PC-3 (cell line): Measurements from ENCODE around the gene SEMA3D. TPM values are rescaled to one million over a fixed set of nuclear protein-coding genes. Genes with fewer than 3 reads are reported as not detected.

ENCODE experiments used
- ATAC-seq: fragments of 200-7000 bp; cut with Tn5 transposase; 2 replicates; pipeline ENCODE4 v1.9.1; 2020; ENCODE audit warnings: mild to moderate bottlenecking, moderate library complexity
- BruUV-seq: library from RNA; stranded (reverse); fragments of 400-500 nt; replicated peaks from 2 replicates; lab custom pipeline; 2021; lab: Mats Ljungman, UMichigan
- CTCF ChIA-PET: fragments of 300-600 bp; sonication (Branson Sonifier 250); formaldehyde crosslinking; loops from one replicate; lab custom pipeline; 2022; ENCODE audit warnings: antibody characterized with exemption; lab: Charles Lee
- POLR2A ChIA-PET: fragments of 300-600 bp; sonication (Branson Sonifier 250); formaldehyde crosslinking; loops from one replicate; lab custom pipeline; 2022; ENCODE audit warnings: antibody characterized with exemption; ENCODE audit not compliant: unreplicated experiment; lab: Charles Lee
- DNase-seq: peaks from one replicate; pipeline ENCODE4 v3.0.0-alpha.2; 2015
- H2AFZ ChIP-seq: fragments of 300-600 bp; sonication (generic); 2 replicates; pipeline ENCODE4 v1.6.0; 2016; ENCODE audit warnings: antibody characterized with exemption, low read length
- H3F3A ChIP-seq: fragments of 300-600 bp; sonication (generic); one replicate; pipeline ENCODE4 v1.6.0; 2017; ENCODE audit warnings: antibody characterized with exemption, low read length, control low read depth, mild to moderate bottlenecking; ENCODE audit not compliant: unreplicated experiment
- H3K27ac ChIP-seq: fragments of 300-600 bp; sonication (generic); 2 replicates; pipeline ENCODE4 v1.5.1; 2016; ENCODE audit warnings: mild to moderate bottlenecking, low read length
- H3K27me3 ChIP-seq: fragments of 300-600 bp; sonication (generic); 2 replicates; pipeline ENCODE4 v1.6.1; 2016; ENCODE audit warnings: low read length, mixed read lengths
- H3K36me3 ChIP-seq: fragments of 300-600 bp; sonication (generic); 2 replicates; pipeline ENCODE4 v1.6.1; 2016; ENCODE audit warnings: low read depth, mixed run types, low read length, mixed read lengths
- H3K4me1 ChIP-seq: fragments of 300-600 bp; sonication (generic); 2 replicates; pipeline ENCODE4 v1.5.1; 2016; ENCODE audit warnings: low read length; ENCODE audit not compliant: insufficient read depth
- H3K4me2 ChIP-seq: fragments of 300-600 bp; sonication (generic); 2 replicates; pipeline ENCODE4 v1.6.0; 2016; ENCODE audit warnings: low read length
- H3K4me3 ChIP-seq: fragments of 300-600 bp; sonication (generic); 2 replicates; pipeline ENCODE4 v1.5.1; 2016; ENCODE audit warnings: mild to moderate bottlenecking, low read length, mixed read lengths
- H3K79me2 ChIP-seq: fragments of 300-600 bp; sonication (generic); 2 replicates; pipeline ENCODE4 v1.6.1; 2017; ENCODE audit warnings: low read length, mixed read lengths
- H3K9ac ChIP-seq: fragments of 300-600 bp; sonication (generic); 2 replicates; pipeline ENCODE4 v1.6.0; 2016; ENCODE audit warnings: mild to moderate bottlenecking, low read length
- H3K9me2 ChIP-seq: fragments of 300-600 bp; sonication (generic); replicated peaks from 2 replicates; pipeline ENCODE4 v1.6.1; 2016; ENCODE audit warnings: mixed run types, low read length, mixed read lengths
- H3K9me3 ChIP-seq: fragments of 300-600 bp; sonication (generic); 2 replicates; pipeline ENCODE4 v1.6.1; 2016; ENCODE audit warnings: low read length, mixed read lengths
- H4K20me1 ChIP-seq: fragments of 300-600 bp; sonication (generic); 2 replicates; pipeline ENCODE4 v1.6.1; 2016; ENCODE audit warnings: low read length, mixed read lengths
- CTCF ChIP-seq: fragments of 300-600 bp; sonication (generic); conservative IDR thresholded peaks from 2 replicates; pipeline ENCODE4 v1.5.1; 2017; ENCODE audit warnings: antibody characterized with exemption, low read depth, mild to moderate bottlenecking, low read length
- EZH2 ChIP-seq: fragments of 300-600 bp; sonication (generic); IDR thresholded peaks from one replicate; pipeline ENCODE4 v1.6.1; 2017; ENCODE audit warnings: antibody characterized with exemption, mild to moderate bottlenecking, low read length; ENCODE audit not compliant: unreplicated experiment
- EZH2phosphoT487 ChIP-seq: fragments of 300-600 bp; sonication (generic); IDR thresholded peaks from 2 replicates; pipeline ENCODE4 v1.6.1; 2018; ENCODE audit warnings: mild to moderate bottlenecking, antibody characterized with exemption, low read length, borderline replicate concordance
- intact Hi-C: fragments of 100-400 bp; cut with micrococcal nuclease; formaldehyde crosslinking; loops from 2 replicates; pipeline ENCODE4 v1.9.0; 2023
- total RNA-seq: library from RNA; depleted of rRNA; stranded (reverse); fragments of >200 nt; gene quantifications from 2 replicates; pipeline ENCODE4 v1.2.3, GENCODE V29; 2014

Gene SEMA3D
- total RNA-seq, 1 experiment from 2014 or later = 4.8 TPM

- intact Hi-C loops = loop anchor here (1.0 to 10.0 kb wide), 11 partner anchors 407 to 1612 kb away; no protein-coding TSS in a partner anchor
- Histone ChIP-seq H3K27ac (no peak overlapping the region), H3K9ac (no peak overlapping the region)
These were observed 162.9 kb downstream of the SEMA3D start for GRCh38 chr7:85023916-85024315.

GRCh38 chr7:85023066-85023712 is 163.7 kb downstream of the SEMA3D start:
- Histone ChIP-seq H3K9me2 (no peaks in the 10 kb centered on the region), H3K9ac (no peak overlapping the region), H3K9me3 (no peaks in the 10 kb centered on the region), H3K36me3 (no peaks in the 10 kb centered on the region), H3K27ac (no peak overlapping the region), H4K20me1 (no peaks in the 10 kb centered on the region), H3K4me3 (no peak overlapping the region), H3K27me3 (no peaks in the 10 kb centered on the region), H3K4me1 (peaks cover 18% of the 10 kb centered on the region), H2AFZ (no peak overlapping the region), H3F3A (no peaks in the 10 kb centered on the region), H3K4me2 (no peak overlapping the region), H3K79me2 (no peaks in the 10 kb centered on the region)
- TF ChIP-seq EZH2 (no peak), CTCF (peak; percentile 74), EZH2phosphoT487 (no peak)
- intact Hi-C loops = loop anchor here (1.0 to 10.0 kb wide), 11 partner anchors 406 to 1611 kb away; no protein-coding TSS in a partner anchor
- no TSS peak for BruUV-seq
- ChIA-PET POLR2A (no interaction called here), CTCF (interaction anchor here (0.5 to 2.2 kb wide), 3 partner anchors 103 to 1334 kb away, joined by 3 to 14 read pairs (median 4); no protein-coding TSS in a partner anchor)
- DNase-seq (peak; percentile 69), ATAC-seq (no peak)

More at GRCh38 chr7:85023916-85024315, 162.9 kb downstream of the SEMA3D start:
- ChIA-PET CTCF (interaction anchor here (0.5 to 2.2 kb wide), 3 partner anchors 103 to 1335 kb away, joined by 3 to 14 read pairs (median 4); no protein-coding TSS in a partner anchor), POLR2A (no interaction called here)
- DNase-seq = no peak
- H3K4me1 ChIP-seq = peaks cover 18% of the 10 kb centered on the region
- no peak overlapping the region for H2AFZ ChIP-seq
- TF ChIP-seq EZH2 = no peak
- TF ChIP-seq EZH2phosphoT487 = no peak
- no peak for TF ChIP-seq CTCF
- no TSS peak for BruUV-seq
- no peaks in the 10 kb centered on the region for H3K79me2 ChIP-seq
- H3K9me3 ChIP-seq = no peaks in the 10 kb centered on the region
- H3K27me3 ChIP-seq = no peaks in the 10 kb centered on the region
- no peaks in the 10 kb centered on the region for H3K9me2 ChIP-seq
- no peak overlapping the region for H3K4me2 ChIP-seq
- no peaks in the 10 kb centered on the region for H3F3A ChIP-seq
- no peak for ATAC-seq
- no peak overlapping the region for H3K4me3 ChIP-seq
- H3K36me3 ChIP-seq = no peaks in the 10 kb centered on the region
- no peaks in the 10 kb centered on the region for H4K20me1 ChIP-seq
